ENCODE results near the gene PHKG1. TPM values are rescaled to one million over a fixed set of nuclear protein-coding genes. Genes with fewer than 3 reads are reported as not detected.

PHKG1 gene
- total and polyA plus RNA-seq, 2 of the 8 experiments (the other 6 are each of a cell fraction or from before 2014, with no cell fraction given), result 0.03 to 0.61 TPM

GRCh38 chr7:56051339-56052191 is 41.2 kb downstream of the PHKG1 start, which contains the start of the genes CCT6A and PSPH (continued):
- peak; percentile 81 for TF ChIP-seq CHD2 (IDR thresholded peaks at IDR 0.05; ENCODE audit: low read length)
- TF ChIP-seq NRF1 (IDR thresholded peaks at IDR 0.05; ENCODE audit: low read depth, low read length), result no peak
- TF ChIP-seq BRCA1 (IDR thresholded peaks at IDR 0.05; ENCODE audit: low read depth, low read length), result peak; percentile 61; the same call in 1 of the 2 replicates
- TF ChIP-seq SIRT6 (IDR thresholded peaks at IDR 0.05; ENCODE audit: low read length), result no peak
- no peak for TF ChIP-seq BCL11A (IDR thresholded peaks at IDR 0.05; ENCODE audit: low read depth in 2 of 2, low read length in 2 of 2)
- TF ChIP-seq SIX5 (IDR thresholded peaks at IDR 0.05; ENCODE audit: low read depth, low read length), result no peak
- TF ChIP-seq E2F6 (IDR thresholded peaks at IDR 0.05), result no peak
- peak; percentile 91 for TF ChIP-seq POLR2AphosphoS5 (IDR thresholded peaks at IDR 0.05; ENCODE audit: low read depth, low read length)
- TF ChIP-seq EP300 (IDR thresholded peaks at IDR 0.05; ENCODE audit: borderline replicate concordance in 1 of 2, low read depth in 2 of 2, low read length in 2 of 2), result 0 out of 3 replicates have a peak, but pooled peaks of 1 of the 2 experiments have one; percentile 11
- TF ChIP-seq SP2 (IDR thresholded peaks at IDR 0.05; ENCODE audit: low read length), result 0 out of 2 replicates have a peak, but pooled peaks have one; percentile 12
- no peak for TF ChIP-seq SAP30 (IDR thresholded peaks at IDR 0.05; ENCODE audit: insufficient read depth, insufficient replicate concordance, low read length)
- no peak for TF ChIP-seq CBX5 (IDR thresholded peaks at IDR 0.05; ENCODE audit: low read depth, low read length)
- peak; percentile 91 for TF ChIP-seq PHF8 (conservative IDR thresholded peaks at IDR 0.05; ENCODE audit: low read depth, low read length)
- peak; percentile 98 for TF ChIP-seq TAF1 (IDR thresholded peaks at IDR 0.05; ENCODE audit: low read depth, low read length)
- 0 out of 2 replicates have a peak, but pooled peaks have one; percentile 21 for TF ChIP-seq KDM5A (IDR thresholded peaks at IDR 0.05; ENCODE audit: low read length)
- peak; percentile 85 to 99 for TF ChIP-seq POLR2A (IDR thresholded peaks at IDR 0.05; ENCODE audit: control extremely low read depth in 1 of 2, low read depth in 2 of 2, low read length in 2 of 2)
- TF ChIP-seq SP1 (IDR thresholded peaks at IDR 0.05; ENCODE audit: low read depth, low read length), result peak; percentile 87
- peak; percentile 83 for TF ChIP-seq CREB1 (IDR thresholded peaks at IDR 0.05)
- no peak for TF ChIP-seq ATF2 (IDR thresholded peaks at IDR 0.05; ENCODE audit: low read length)
- 0 out of 2 replicates have a peak, but pooled peaks have one; percentile 31 for TF ChIP-seq GABPA (IDR thresholded peaks at IDR 0.05; ENCODE audit: borderline replicate concordance, insufficient read depth, low read length)

Data from H1 (cell line).